DOHH2 (cell line): ENCODE results near the gene NOX1.
"Not testable (repeated sequence)": the region's sequence is repeated elsewhere in the genome, so short reads cannot be mapped to it uniquely, and the experiment has no call there.

Experiments used
- H3F3A ChIP-seq: fragments of 200-600 bp; sonication (generic), shearing (Covaris generic); 2 replicates; pipeline ENCODE4 v1.6.0; 2016; ENCODE audit warnings: antibody characterized with exemption, mild to moderate bottlenecking; ENCODE audit not compliant: control insufficient read depth, insufficient read depth
- H3K27ac ChIP-seq: fragments of 200-600 bp; sonication (generic); 2 replicates; pipeline ENCODE4 v1.5.1; 2014; ENCODE audit warnings: low read depth, mild to moderate bottlenecking, low read length, moderate library complexity
- H3K27me3 ChIP-seq: fragments of 200-600 bp; sonication (generic); 2 replicates; pipeline ENCODE4 v1.6.1; 2014; ENCODE audit warnings: mild to moderate bottlenecking, low read length, mixed read lengths; ENCODE audit not compliant: control insufficient read depth
- H3K36me3 ChIP-seq: fragments of 200-600 bp; sonication (generic); 2 replicates; pipeline ENCODE4 v1.6.1; 2014; ENCODE audit warnings: mild to moderate bottlenecking, low read length, moderate library complexity, mixed read lengths; ENCODE audit not compliant: control insufficient read depth
- H3K4me1 ChIP-seq: fragments of 200-600 bp; sonication (generic); 2 replicates; pipeline ENCODE4 v1.6.1; 2014; ENCODE audit warnings: mild to moderate bottlenecking, low read length, mixed read lengths; ENCODE audit not compliant: control insufficient read depth
- H3K4me2 ChIP-seq: fragments of 200-600 bp; sonication (generic); 2 replicates; pipeline ENCODE4 v1.6.0; 2014; ENCODE audit warnings: mild to moderate bottlenecking, low read length, moderate library complexity
- H3K4me3 ChIP-seq: fragments of 200-600 bp; sonication (generic); 2 replicates; pipeline ENCODE4 v1.5.1; 2014; ENCODE audit warnings: mild to moderate bottlenecking, low read length, mixed read lengths
- H3K79me2 ChIP-seq: fragments of 200-600 bp; sonication (generic); 2 replicates; pipeline ENCODE4 v1.6.1; 2014; ENCODE audit warnings: mild to moderate bottlenecking, low read length, mixed read lengths; ENCODE audit not compliant: control insufficient read depth
- H3K9me2 ChIP-seq: fragments of 200-600 bp; sonication (generic); replicated peaks from 2 replicates; pipeline ENCODE4 v1.6.1; 2014; ENCODE audit warnings: mild to moderate bottlenecking, low read length, mixed read lengths; ENCODE audit not compliant: control insufficient read depth
- H3K9me3 ChIP-seq: fragments of 200-600 bp; sonication (generic); 2 replicates; pipeline ENCODE4 v1.6.1; 2014; ENCODE audit warnings: antibody characterized with exemption, low read length, mixed read lengths; ENCODE audit not compliant: control insufficient read depth, insufficient read depth
- H4K20me1 ChIP-seq: fragments of 200-600 bp; sonication (generic); 2 replicates; pipeline ENCODE4 v1.6.0; 2014; ENCODE audit warnings: low read depth, mild to moderate bottlenecking, antibody characterized with exemption, low read length, moderate library complexity; ENCODE audit not compliant: control insufficient read depth, insufficient read depth
- CTCF ChIP-seq: fragments of 200-600 bp; sonication (generic); IDR thresholded peaks from one replicate; pipeline ENCODE4 v1.5.1; 2014; ENCODE audit warnings: antibody characterized with exemption, mild to moderate bottlenecking, low read depth, low read length; ENCODE audit not compliant: poor library complexity, severe bottlenecking
- EZH2phosphoT487 ChIP-seq: fragments of 200-600 bp; sonication (generic); IDR thresholded peaks from 2 replicates; pipeline ENCODE4 v1.6.1; 2017; ENCODE audit warnings: borderline replicate concordance, mild to moderate bottlenecking, antibody characterized with exemption, low read length, moderate library complexity, mixed read lengths

Gene NOX1

GRCh38 chrX:100798484-100799214 is 75.5 kb downstream of the NOX1 start:
- Histone ChIP-seq H4K20me1 (no peaks in the 10 kb centered on the region), H3K79me2 (no peaks in the 10 kb centered on the region), H3K4me1 (no peaks in the 10 kb centered on the region), H3K9me3 (no peaks in the 10 kb centered on the region), H3K36me3 (no peaks in the 10 kb centered on the region), H3K27ac (no peak overlapping the region), H3K4me2 (no peak overlapping the region), H3K9me2 (no peaks in the 10 kb centered on the region), H3K27me3 (no peaks in the 10 kb centered on the region), H3K4me3 (no peak overlapping the region), H3F3A (no peaks in the 10 kb centered on the region)
- TF ChIP-seq EZH2phosphoT487 (no peak), CTCF (no peak)

DNA sequence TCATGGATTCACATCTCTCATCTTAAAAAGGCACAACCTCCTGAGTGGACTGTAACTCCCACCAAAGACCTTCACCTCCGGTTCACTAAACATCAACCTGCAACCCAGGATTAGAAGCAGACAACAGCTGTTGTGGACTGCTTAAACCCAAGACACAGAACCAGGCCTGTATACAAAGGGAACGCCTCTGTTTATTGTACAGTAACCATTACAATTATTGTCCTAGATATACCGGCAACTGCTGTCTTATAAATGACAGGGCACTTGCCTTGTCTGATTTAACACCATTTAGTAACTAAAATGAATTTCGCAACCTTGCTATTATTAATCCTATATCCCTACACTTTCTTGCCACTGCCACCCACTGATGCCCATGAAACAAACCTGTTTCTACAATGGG is 76.8 kb downstream of the NOX1 start:
- H3K36me3 ChIP-seq: no peaks in the 10 kb centered on the region
- no peak overlapping the region for H3K4me3 ChIP-seq
- H4K20me1 ChIP-seq: no peaks in the 10 kb centered on the region
- H3K9me2 ChIP-seq: no peaks in the 10 kb centered on the region
- H3K4me1 ChIP-seq: no peaks in the 10 kb centered on the region
- no peaks in the 10 kb centered on the region for H3K79me2 ChIP-seq
- H3F3A ChIP-seq: no peaks in the 10 kb centered on the region
- TF ChIP-seq EZH2phosphoT487 (no peak), CTCF (no peak)
- no peaks in the 10 kb centered on the region for H3K9me3 ChIP-seq
- H3K4me2 ChIP-seq: no peak overlapping the region
- H3K27ac ChIP-seq: no peak overlapping the region
- H3K27me3 ChIP-seq: no peaks in the 10 kb centered on the region

GRCh38 chrX:100796371-100796770 is 77.8 kb downstream of the NOX1 start:
- H3K4me1 ChIP-seq, H3K27ac ChIP-seq, H3K9me3 ChIP-seq, H3K27me3 ChIP-seq, H3F3A ChIP-seq, H3K4me3 ChIP-seq, H4K20me1 ChIP-seq, H3K9me2 ChIP-seq, H3K79me2 ChIP-seq, H3K36me3 ChIP-seq, H3K4me2 ChIP-seq: not testable (repeated sequence)
